ENCODE results near the gene EXOC7. TPM values are rescaled to one million over a fixed set of nuclear protein-coding genes. Genes with fewer than 3 reads are reported as not detected.

Gene EXOC7
- total and polyA plus RNA-seq, 12 donors: 37.9 to 97.5 (median 82.1) TPM

DNA sequence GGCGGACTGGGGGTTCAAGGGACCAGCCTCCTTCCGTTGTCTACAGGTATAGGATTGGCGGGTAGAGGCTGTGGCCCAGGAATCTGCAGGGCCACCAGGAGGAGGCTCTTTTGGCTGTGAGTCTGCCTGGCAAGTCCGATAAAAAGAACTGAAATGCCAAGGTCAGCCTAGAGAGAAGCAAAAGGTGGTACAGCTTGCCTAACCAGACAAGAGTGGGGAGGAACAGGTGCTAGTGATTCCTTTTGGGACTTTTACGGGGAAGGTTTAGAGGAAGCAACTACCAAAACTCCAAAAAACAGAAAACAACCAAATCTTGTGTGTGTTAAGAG, 70.8 kb downstream of the EXOC7 start:
- no peak for DNase-seq
- Histone ChIP-seq H3K27me3 (no peaks in the 10 kb centered on the region), H3K27ac (no peak overlapping the region), H3K4me3 (no peak overlapping the region), H3K4me1 (peaks cover 0 to 17% (median 7%) of the 10 kb centered on the region in 9 donors), H3K9me3 (no peaks in the 10 kb centered on the region), H3K36me3 (peaks cover 0 to 5% (median 0%) of the 10 kb centered on the region in 9 donors)
- ATAC-seq: no peak
- 96% methylated on average over 5 of the region's 5 CpGs for WGBS, 2 donors
- TF ChIP-seq, protein P1, sequence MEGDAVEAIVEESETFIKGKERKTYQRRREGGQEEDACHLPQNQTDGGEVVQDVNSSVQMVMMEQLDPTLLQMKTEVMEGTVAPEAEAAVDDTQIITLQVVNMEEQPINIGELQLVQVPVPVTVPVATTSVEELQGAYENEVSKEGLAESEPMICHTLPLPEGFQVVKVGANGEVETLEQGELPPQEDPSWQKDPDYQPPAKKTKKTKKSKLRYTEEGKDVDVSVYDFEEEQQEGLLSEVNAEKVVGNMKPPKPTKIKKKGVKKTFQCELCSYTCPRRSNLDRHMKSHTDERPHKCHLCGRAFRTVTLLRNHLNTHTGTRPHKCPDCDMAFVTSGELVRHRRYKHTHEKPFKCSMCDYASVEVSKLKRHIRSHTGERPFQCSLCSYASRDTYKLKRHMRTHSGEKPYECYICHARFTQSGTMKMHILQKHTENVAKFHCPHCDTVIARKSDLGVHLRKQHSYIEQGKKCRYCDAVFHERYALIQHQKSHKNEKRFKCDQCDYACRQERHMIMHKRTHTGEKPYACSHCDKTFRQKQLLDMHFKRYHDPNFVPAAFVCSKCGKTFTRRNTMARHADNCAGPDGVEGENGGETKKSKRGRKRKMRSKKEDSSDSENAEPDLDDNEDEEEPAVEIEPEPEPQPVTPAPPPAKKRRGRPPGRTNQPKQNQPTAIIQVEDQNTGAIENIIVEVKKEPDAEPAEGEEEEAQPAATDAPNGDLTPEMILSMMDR (IDR thresholded peaks at IDR 0.05): no peak
- intact Hi-C loops (cut with DNase I): no loop called here

DNA sequence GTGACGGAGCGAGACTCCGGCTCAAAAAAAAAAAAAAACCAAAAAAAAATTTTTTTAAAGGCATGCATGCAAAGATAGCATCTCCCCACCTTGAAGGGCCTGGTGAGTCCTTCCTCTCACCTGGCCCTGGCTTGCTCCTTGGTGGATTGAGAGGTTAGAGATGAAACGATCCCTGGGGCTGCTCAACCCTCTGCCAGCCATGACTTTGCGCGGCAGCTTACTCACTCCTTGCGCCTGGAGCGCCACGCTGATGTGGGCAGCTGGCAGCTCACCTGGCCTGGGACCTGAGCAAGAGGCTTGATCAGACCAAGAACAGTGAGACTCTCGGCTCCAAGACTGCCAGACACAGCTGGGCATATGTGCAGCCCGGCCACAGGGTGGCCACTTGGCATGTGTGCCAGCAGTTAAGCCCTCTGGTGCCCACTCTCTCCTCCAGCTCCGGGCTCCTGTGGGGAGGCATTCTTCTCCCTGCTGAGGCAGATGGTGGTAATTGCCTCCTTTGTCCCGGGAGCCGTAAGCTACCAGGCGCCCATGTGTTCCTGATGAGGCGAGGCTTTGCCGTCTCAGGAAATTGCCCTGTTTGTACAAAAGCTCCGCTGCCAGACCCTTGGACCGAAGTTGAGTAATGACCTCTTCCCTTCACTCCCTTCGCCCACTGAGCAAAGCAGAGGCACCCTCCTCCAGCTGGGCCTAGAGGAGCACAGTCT, 71.4 kb downstream of the EXOC7 start:
- Histone ChIP-seq H3K27me3 (no peaks in the 10 kb centered on the region), H3K36me3 (peaks cover 0 to under 1% (median 0%) of the 10 kb centered on the region in 9 donors), H3K4me1 (peaks cover 0 to 17% (median 7%) of the 10 kb centered on the region in 9 donors), H3K4me3 (no peak overlapping the region), H3K27ac (no peak overlapping the region), H3K9me3 (no peaks in the 10 kb centered on the region)
- ATAC-seq (no peak), DNase-seq (no peak)
- intact Hi-C loops (cut with DNase I): no loop called here
- WGBS, 2 donors: 89 to 90% methylated on average over 20 of the region's 20 CpGs
- TF ChIP-seq, protein P1 (IDR thresholded peaks at IDR 0.05): no peak

Small RNA genes lying within 50 kb of the gene (microRNA-seq; reads per million reads assigned to microRNA genes)
- 0 to 4.1 reads per million in 2 donors for gene MIR6868

Other genes starting within 250 kb of the EXOC7 start
- 100 to 1,000 TPM; 130 to 210 (median 173) TPM for gene WBP2, start 248.5 kb downstream of the EXOC7 start, total RNA-seq
- gene WBP2, start 248.5 kb downstream of the EXOC7 start, polyA plus RNA-seq: 100 to 1,000 TPM; 155 to 205 TPM
- 10 to 100 TPM in 9 of 10 donors, 1 to 10 TPM in 1; 9.3 to 53.1 (median 21.5) TPM for gene TRIM47, start 225.2 kb downstream of the EXOC7 start, total RNA-seq
- gene TRIM47, start 225.2 kb downstream of the EXOC7 start, polyA plus RNA-seq: 10 to 100 TPM; 22.4 to 48.7 TPM
- gene TRIM65, start 206.8 kb downstream of the EXOC7 start, total RNA-seq: 10 to 100 TPM in 1 of 10 donors, 1 to 10 TPM in 9; 5.1 to 12.7 (median 8.9) TPM
- 10 to 100 TPM in 1 of 2 donors, 1 to 10 TPM in 1; 5.6 to 16.7 TPM for gene TRIM65, start 206.8 kb downstream of the EXOC7 start, polyA plus RNA-seq
- gene MRPL38, start 198.9 kb downstream of the EXOC7 start, total RNA-seq: 100 to 1,000 TPM in 4 of 10 donors, 10 to 100 TPM in 6; 89.6 to 144 (median 96.5) TPM
- 100 to 1,000 TPM in 1 of 2 donors, 10 to 100 TPM in 1; 86.0 to 160 TPM for gene MRPL38, start 198.9 kb downstream of the EXOC7 start, polyA plus RNA-seq
- 1 to 10 TPM; 2.1 to 6.3 (median 2.8) TPM for gene FBF1, start 162.7 kb downstream of the EXOC7 start, total RNA-seq
- gene FBF1, start 162.7 kb downstream of the EXOC7 start, polyA plus RNA-seq: 1 to 10 TPM; 1.6 to 8.3 TPM
- gene ACOX1, start 124.6 kb downstream of the EXOC7 start, total RNA-seq: 100 to 1,000 TPM in 1 of 10 donors, 10 to 100 TPM in 9; 76.0 to 105 (median 94.0) TPM
- 10 to 100 TPM; 11.1 to 45.8 TPM for gene ACOX1, start 124.6 kb downstream of the EXOC7 start, polyA plus RNA-seq
- 10 to 100 TPM in 3 of 10 donors, 1 to 10 TPM in 7; 4.4 to 13.3 (median 9.0) TPM for gene TEN1, start 124.5 kb downstream of the EXOC7 start, total RNA-seq
- gene TEN1, start 124.5 kb downstream of the EXOC7 start, polyA plus RNA-seq: 10 to 100 TPM; 19.5 to 20.1 TPM
- 1 to 10 TPM in 7 of 10 donors, under 1 TPM in 3; 0.52 to 2.2 (median 1.3) TPM for gene CDK3, start 102.9 kb downstream of the EXOC7 start, total RNA-seq
- 10 to 100 TPM in 1 of 2 donors, 1 to 10 TPM in 1; 2.4 to 11.3 TPM for gene CDK3, start 102.9 kb downstream of the EXOC7 start, polyA plus RNA-seq
- under 1 TPM in 4 of 10 donors, not detected in 6; 0.04 to 0.31 (median 0.05) TPM for gene EVPL, start 76.5 kb downstream of the EXOC7 start, total RNA-seq
- gene EVPL, start 76.5 kb downstream of the EXOC7 start, polyA plus RNA-seq: under 1 TPM; 0.04 to 0.07 TPM
- gene SRP68, start 31.3 kb downstream of the EXOC7 start, total RNA-seq: 10 to 100 TPM; 53.6 to 69.7 (median 63.1) TPM
- gene SRP68, start 31.3 kb downstream of the EXOC7 start, polyA plus RNA-seq: 10 to 100 TPM; 26.2 to 62.1 TPM
- not detected for gene GALR2, start 29.0 kb downstream of the EXOC7 start, total RNA-seq
- under 1 TPM in 1 of 2 donors, not detected in 1; 0.10 TPM for gene GALR2, start 29.0 kb downstream of the EXOC7 start, polyA plus RNA-seq
- gene ZACN, start 24.6 kb downstream of the EXOC7 start, total RNA-seq: not detected
- gene ZACN, start 24.6 kb downstream of the EXOC7 start, polyA plus RNA-seq: 1 to 10 TPM; 1.1 to 1.6 TPM
- gene FOXJ1, start 37.5 kb upstream of the EXOC7 start, total RNA-seq: not detected
- under 1 TPM in 1 of 2 donors, not detected in 1; 0.03 TPM for gene FOXJ1, start 37.5 kb upstream of the EXOC7 start, polyA plus RNA-seq
- gene RNF157, start 136.7 kb upstream of the EXOC7 start, total RNA-seq: 10 to 100 TPM in 2 of 10 donors, 1 to 10 TPM in 8; 1.3 to 18.8 (median 3.4) TPM
- 1 to 10 TPM; 2.2 to 6.9 TPM for gene RNF157, start 136.7 kb upstream of the EXOC7 start, polyA plus RNA-seq
- 10 to 100 TPM; 22.2 to 50.7 (median 27.6) TPM for gene UBALD2, start 161.6 kb upstream of the EXOC7 start, total RNA-seq
- gene UBALD2, start 161.6 kb upstream of the EXOC7 start, polyA plus RNA-seq: 10 to 100 TPM; 13.3 to 20.6 TPM
- gene QRICH2, start 204.5 kb upstream of the EXOC7 start, total RNA-seq: 1 to 10 TPM in 9 of 10 donors, under 1 TPM in 1; 0.98 to 2.7 (median 1.6) TPM
- 1 to 10 TPM; 2.6 to 8.9 TPM for gene QRICH2, start 204.5 kb upstream of the EXOC7 start, polyA plus RNA-seq

All from heart right ventricle (tissue), 16 donors.